HepG2 (cell line): ENCODE results near the gene ZNF474. TPM values are rescaled to one million over a fixed set of nuclear protein-coding genes. Genes with fewer than 3 reads are reported as not detected.

Experiments
- CBX5 ChIP-seq: sonication (generic); formaldehyde crosslinking; IDR thresholded peaks from 2 replicates; pipeline ENCODE4 v1.4.0; 2020; ENCODE audit warnings: missing genetic modification reagents, borderline replicate concordance
- FOXP1 ChIP-seq, 2 experiments: fragments of 450-650 bp in 1 of 2; IDR thresholded peaks; 2 replicates each; pipeline ENCODE4 v1.6.1; 2017 to 2018; ENCODE audit warnings: antibody characterized with exemption in 1 of 2
- MAZ ChIP-seq, 2 experiments: sonication (generic) in 1 of 2; formaldehyde crosslinking in 1 of 2; IDR thresholded peaks; 2 replicates each; pipeline versions ENCODE4 v1.5.0 to v1.6.1; 2012 to 2020; ENCODE audit warnings: low read depth in 2 of 2, mild to moderate bottlenecking in 2 of 2, borderline replicate concordance in 1 of 2, improper control_type of control experiment in 1 of 2, low read length in 1 of 2, missing genetic modification reagents in 1 of 2, moderate library complexity in 1 of 2
- SALL1 ChIP-seq: sonication (generic); formaldehyde crosslinking; IDR thresholded peaks from 2 replicates; pipeline ENCODE4 v1.8.0; 2022; ENCODE audit warnings: mild to moderate bottlenecking, missing genetic modification reagents
- SOX5 ChIP-seq: IDR thresholded peaks from 2 replicates; pipeline ENCODE4 v1.6.1; 2016; ENCODE audit warnings: borderline replicate concordance
- ZNF256 ChIP-seq: sonication (generic); formaldehyde crosslinking; conservative IDR thresholded peaks from 2 replicates; pipeline ENCODE4 v1.4.0; 2020; ENCODE audit warnings: missing genetic modification reagents
- ZNF609 ChIP-seq: sonication (generic); formaldehyde crosslinking; IDR thresholded peaks from 2 replicates; pipeline ENCODE4 v1.4.0; 2020; ENCODE audit warnings: mild to moderate bottlenecking, missing genetic modification reagents, borderline replicate concordance
- ZSCAN20 ChIP-seq: sonication (generic); formaldehyde crosslinking; IDR thresholded peaks from 2 replicates; pipeline ENCODE4 v1.4.0; 2020; ENCODE audit warnings: missing genetic modification reagents, mild to moderate bottlenecking, borderline replicate concordance
- polyA plus RNA-seq, 8 experiments: library from polyadenylated mRNA; depleted of rRNA in 3 of 8; stranded (reverse) in 7 of 8; unstranded in 1 of 8; fragments of >200 nt; fragmentation: Illumina TruSeq in 4 of 8; extraction: Trizol in 4 of 8; gene quantifications; 2 replicates each; pipeline versions ENCODE4 v1.2.1 to v1.2.3, GENCODE V29; 2011 to 2016; ENCODE audit warnings: low read depth in 4 of 8, missing spikeins in 1 of 8, mixed read lengths in 1 of 8; ENCODE audit not compliant: insufficient read depth in 1 of 8
- total RNA-seq, 5 experiments: library from RNA; depleted of rRNA; stranded (reverse); fragments of >200 nt; fragmentation: Illumina TruSeq; extraction: Trizol; gene quantifications; 2 replicates each; pipeline ENCODE4 v1.2.3, GENCODE V29; 2016; ENCODE audit warnings: low read depth in 1 of 5

Gene ZNF474
- total and polyA plus RNA-seq, 2 of the 13 experiments (the other 11 are each of a cell fraction or from before 2014, with no cell fraction given): 0.07 TPM; not detected in 1

DNA sequence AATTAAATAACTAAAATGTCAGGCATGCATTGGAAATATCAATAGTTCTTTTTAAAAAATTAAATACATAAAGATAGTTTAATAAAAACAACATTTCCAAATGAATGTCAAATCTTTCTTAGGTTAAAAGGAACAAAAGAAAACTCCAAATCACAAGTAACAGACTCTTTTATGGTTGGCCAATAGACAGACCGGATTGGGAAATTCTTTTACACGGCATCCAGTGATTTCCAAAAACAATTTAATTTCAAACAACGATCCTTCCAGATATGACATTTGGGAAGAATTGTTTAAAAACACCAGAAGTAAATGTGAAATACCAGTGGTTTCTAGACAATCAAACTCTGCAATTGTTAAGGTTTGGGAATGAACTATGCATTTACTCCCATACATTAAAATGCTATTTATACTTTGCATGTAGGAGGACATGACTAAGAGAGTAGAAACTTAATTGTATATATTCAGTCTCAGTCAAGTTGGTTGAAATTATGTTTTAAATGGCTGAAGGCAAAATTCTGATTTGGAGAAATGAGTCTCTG lies 32.8 kb downstream of the ZNF474 start (continued):
- no peak for TF ChIP-seq ZNF609 (CRISPR knock-in tag)
- no peak for TF ChIP-seq ZNF256 (CRISPR knock-in tag)
- no peak for TF ChIP-seq CBX5 (CRISPR knock-in tag)
- no peak for TF ChIP-seq MAZ (IDR thresholded peaks at IDR 0.05; ENCODE audit: borderline replicate concordance, low read depth, low read length)
- TF ChIP-seq MAZ (CRISPR knock-in tag; IDR thresholded peaks at IDR 0.05; ENCODE audit: low read depth): no peak
- no peak for TF ChIP-seq FOXP1 (IDR thresholded peaks at IDR 0.05)
- TF ChIP-seq FOXP1 (CRISPR knock-in tag; IDR thresholded peaks at IDR 0.05): no peak
- no peak for TF ChIP-seq SOX5 (CRISPR knock-in tag)
- no peak for TF ChIP-seq ZSCAN20 (CRISPR knock-in tag)
- no peak for TF ChIP-seq SALL1 (CRISPR knock-in tag)
